Measurements from ENCODE around the gene RRAS2.
"Not testable (repeated sequence)": the region's sequence is repeated elsewhere in the genome, so short reads cannot be mapped to it uniquely, and the experiment has no call there.

The RRAS2 gene
- 0.20 to 4.6 (median 1.4) reads per million in 17 experiments for total RNA-seq

GRCh38 chr11:14358729-14359439, at the start of gene RRAS2:
RRAS2 (minus strand) TSS chr11:14359183; CDS start chr11:14358870, 313 bp downstream.
- DNase-seq: peak; percentile 22 to 59 (median 44)

GRCh38 chr11:14408612-14409011, 49.6 kb upstream of the RRAS2 start:
- DNase-seq: no peak

- not testable (repeated sequence) for DNase-seq
Measured at GRCh38 chr11:14406116-14406515, 47.1 kb upstream of the RRAS2 start.

GRCh38 chr11:14403528-14403927, 44.5 kb upstream of the RRAS2 start:
- DNase-seq: not testable (repeated sequence)

GRCh38 chr11:14399087-14399486, 40.1 kb upstream of the RRAS2 start:
- no peak for DNase-seq

- no peak for DNase-seq
Measured at GRCh38 chr11:14396273-14396672, 37.3 kb upstream of the RRAS2 start.

GRCh38 chr11:14393889-14394288, 34.9 kb upstream of the RRAS2 start:
- DNase-seq: no peak

GRCh38 chr11:14393129-14393528, 34.1 kb upstream of the RRAS2 start:
- no peak for DNase-seq

GRCh38 chr11:14390669-14391068, 31.7 kb upstream of the RRAS2 start:
- no peak for DNase-seq

GRCh38 chr11:14388352-14388751, 29.4 kb upstream of the RRAS2 start:
- DNase-seq: no peak

GRCh38 chr11:14386895-14387480, 28.0 kb upstream of the RRAS2 start:
- DNase-seq: no peak

GRCh38 chr11:14386081-14386480, 27.1 kb upstream of the RRAS2 start:
- no peak for DNase-seq

- DNase-seq: no peak
Measured at GRCh38 chr11:14384338-14384737, 25.4 kb upstream of the RRAS2 start.

- DNase-seq: no peak
Measured at GRCh38 chr11:14381968-14382367, 23.0 kb upstream of the RRAS2 start.

GRCh38 chr11:14380947-14381561, 22.1 kb upstream of the RRAS2 start:
- peak in 3 of 4 experiments; percentile 11 to 56 (median 43) for DNase-seq

GRCh38 chr11:14380125-14380936, 21.3 kb upstream of the RRAS2 start:
- DNase-seq: no peak

GRCh38 chr11:14378171-14378570, 19.2 kb upstream of the RRAS2 start:
- no peak for DNase-seq

- peak in 3 of 4 experiments; percentile 6 to 25 (median 12) for DNase-seq
Measured at GRCh38 chr11:14376920-14377319, 17.9 kb upstream of the RRAS2 start.

- no peak for DNase-seq
Measured at GRCh38 chr11:14374922-14375830, 16.2 kb upstream of the RRAS2 start.

- no peak for DNase-seq
Measured at GRCh38 chr11:14373941-14374646, 15.1 kb upstream of the RRAS2 start.

- DNase-seq: no peak
Measured at GRCh38 chr11:14372011-14372410, 13.0 kb upstream of the RRAS2 start.

Data from suppressor macrophage (primary cell).